Neuronal stem cell (in vitro differentiated cells): ENCODE results near the gene MSH3.

Source experiments
- DNase-seq: peaks from one replicate; pipeline ENCODE4 v3.0.0-alpha.2; 2013; ENCODE audit warnings: low spot score
- H2AFZ ChIP-seq: one replicate; pipeline ENCODE4 v1.6.1; 2013; ENCODE audit warnings: mild to moderate bottlenecking, low read length, inconsistent platforms
- H2AK5ac ChIP-seq: 2 replicates; pipeline ENCODE4 v1.6.1; 2013; ENCODE audit warnings: low read depth, mild to moderate bottlenecking, inconsistent platforms, low read length, moderate library complexity, mixed read lengths
- H2BK120ac ChIP-seq: 2 replicates; pipeline ENCODE4 v1.6.1; 2013; ENCODE audit warnings: low read depth, mild to moderate bottlenecking, inconsistent platforms, low read length, moderate library complexity, mixed read lengths
- H2BK12ac ChIP-seq: one replicate; pipeline ENCODE4 v1.6.1; 2013; ENCODE audit warnings: low read length, inconsistent platforms
- H2BK15ac ChIP-seq: 2 replicates; pipeline ENCODE4 v1.6.1; 2013; ENCODE audit warnings: mild to moderate bottlenecking, low read length, inconsistent platforms, mixed read lengths
- H2BK5ac ChIP-seq: one replicate; pipeline ENCODE4 v1.6.1; 2013; ENCODE audit warnings: inconsistent platforms, mild to moderate bottlenecking, low read length, moderate library complexity
- H3K14ac ChIP-seq: one replicate; pipeline ENCODE4 v1.6.1; 2013; ENCODE audit warnings: low read length, inconsistent platforms
- H3K18ac ChIP-seq: 2 replicates; pipeline ENCODE4 v1.6.1; 2013; ENCODE audit warnings: low read length, inconsistent platforms
- H3K23ac ChIP-seq: 2 replicates; pipeline ENCODE4 v1.6.1; 2013; ENCODE audit warnings: low read depth, mild to moderate bottlenecking, mixed read lengths, low read length, inconsistent platforms; ENCODE audit not compliant: poor library complexity
- H3K27ac ChIP-seq: replicated peaks from 3 replicates; pipeline ENCODE4 v1.5.1; 2013; ENCODE audit warnings: low read length, inconsistent platforms
- H3K27me3 ChIP-seq, 3 experiments: 2 replicates each; pipeline ENCODE4 v1.6.1; 2013; ENCODE audit warnings: low read length in 3 of 3, mild to moderate bottlenecking in 2 of 3, inconsistent platforms in 1 of 3, low read depth in 1 of 3, mixed read lengths in 1 of 3, moderate library complexity in 1 of 3; ENCODE audit not compliant: control insufficient read depth in 3 of 3, insufficient read depth in 3 of 3
- H3K36me3 ChIP-seq, 2 donors: replicated peaks in 1 of 2; 2 replicates each; pipeline ENCODE4 v1.6.1; 2013; ENCODE audit warnings: low read length in 2 of 2; ENCODE audit not compliant: control insufficient read depth in 2 of 2, insufficient read depth in 2 of 2
- H3K4ac ChIP-seq: 2 replicates; pipeline ENCODE4 v1.6.1; 2013; ENCODE audit warnings: inconsistent platforms, mild to moderate bottlenecking, low read length, moderate library complexity
- H3K4me1 ChIP-seq, 2 donors: 1 replicate in 1 of 2; 2 replicates in 1 of 2; pipeline ENCODE4 v1.6.1; 2013; ENCODE audit warnings: low read length in 2 of 2, low read depth in 1 of 2; ENCODE audit not compliant: control insufficient read depth in 2 of 2, insufficient read depth in 1 of 2
- H3K4me2 ChIP-seq: one replicate; pipeline ENCODE4 v1.6.1; 2013; ENCODE audit warnings: mild to moderate bottlenecking, low read length, inconsistent platforms; ENCODE audit not compliant: insufficient read depth, poor library complexity, severe bottlenecking
- H3K4me3 ChIP-seq, 2 donors: 2 replicates each; pipeline ENCODE4 v1.5.1; 2013; ENCODE audit warnings: low read length in 2 of 2, mild to moderate bottlenecking in 2 of 2, inconsistent platforms in 1 of 2, moderate library complexity in 1 of 2
- H3K79me1 ChIP-seq: one replicate; pipeline ENCODE4 v1.6.1; 2013; ENCODE audit warnings: low read depth, mild to moderate bottlenecking, inconsistent platforms, low read length, moderate library complexity
- H3K9ac ChIP-seq: one replicate; pipeline ENCODE4 v1.6.1; 2013; ENCODE audit warnings: mild to moderate bottlenecking, low read depth, low read length, inconsistent platforms; ENCODE audit not compliant: poor library complexity
- H3K9me3 ChIP-seq, 2 donors: replicated peaks in 1 of 2; 2 replicates each; pipeline versions ENCODE3 to v1.6.1; 2013; ENCODE audit warnings: low read length in 2 of 2, mild to moderate bottlenecking in 2 of 2, inconsistent platforms in 1 of 2, low read depth in 1 of 2, mixed read lengths in 1 of 2, moderate library complexity in 1 of 2; ENCODE audit not compliant: control insufficient read depth in 2 of 2, insufficient read depth in 1 of 2
- H4K8ac ChIP-seq: one replicate; pipeline ENCODE4 v1.6.1; 2013; ENCODE audit warnings: low read depth, mild to moderate bottlenecking, inconsistent platforms, low read length, moderate library complexity
- H4K91ac ChIP-seq: one replicate; pipeline ENCODE4 v1.6.1; 2013; ENCODE audit warnings: low read length, low read depth, mild to moderate bottlenecking, inconsistent platforms; ENCODE audit not compliant: poor library complexity
- WGBS, 2 donors: extraction: QIAGEN DNeasy Blood & Tissue Kit; methylation state at CpG; one replicate each; pipeline ENCODE4 v1.1.7; 2013; ENCODE audit warnings: missing lambda C conversion rate in 2 of 2, mixed read lengths in 1 of 2; ENCODE audit not compliant: insufficient read length in 2 of 2, insufficient replicate concordance in 1 of 2; ENCODE audit errors: extremely low coverage in 2 of 2; 5-methylcytosine and 5-hydroxymethylcytosine counted together

MSH3 gene

GRCh38 chr5:80884929-80885328, 230.5 kb downstream of the MSH3 start:
- Histone ChIP-seq H3K4ac (no peak overlapping the region), H3K4me1 (peaks cover 0 to 2% of the 10 kb centered on the region in 2 donors), H3K9me3 (no peaks in the 10 kb centered on the region), H2AFZ (no peak overlapping the region), H2BK15ac (no peak overlapping the region), H4K91ac (no peak overlapping the region), H4K8ac (no peak overlapping the region), H2BK5ac (no peak overlapping the region), H3K36me3 (no peaks in the 10 kb centered on the region), H2BK120ac (no peak overlapping the region), H2BK12ac (no peak overlapping the region), H3K14ac (no peak overlapping the region), H3K4me3 (no peak overlapping the region), H3K4me2 (no peak overlapping the region), H3K79me1 (no peaks in the 10 kb centered on the region), H3K23ac (no peak overlapping the region), H2AK5ac (no peak overlapping the region), H3K27ac (no peak overlapping the region), H3K9ac (no peak overlapping the region), H3K18ac (no peak overlapping the region), H3K27me3 (no peaks in the 10 kb centered on the region)
- WGBS, 2 donors, result no CpG with 5 or more reads among the region's 1 CpG
- DNase-seq, result no peak

- no peak overlapping the region for H3K18ac ChIP-seq
- no peak overlapping the region for H3K14ac ChIP-seq
- no peaks in the 10 kb centered on the region for H3K9me3 ChIP-seq
- no peak for DNase-seq
- no peak overlapping the region for H3K4ac ChIP-seq
- no peak overlapping the region for H2AK5ac ChIP-seq
- H2BK5ac ChIP-seq, result no peak overlapping the region
- no peaks in the 10 kb centered on the region for H3K4me1 ChIP-seq
- no peaks in the 10 kb centered on the region for H3K27me3 ChIP-seq
- H4K91ac ChIP-seq, result no peak overlapping the region
- no peak overlapping the region for H3K4me2 ChIP-seq
- no peaks in the 10 kb centered on the region for H3K36me3 ChIP-seq
- no peak overlapping the region for H3K23ac ChIP-seq
- H2AFZ ChIP-seq, result no peak overlapping the region
- no peak overlapping the region for H3K9ac ChIP-seq
- no peak overlapping the region for H3K27ac ChIP-seq
- H2BK15ac ChIP-seq, result no peak overlapping the region
- no peak overlapping the region for H2BK12ac ChIP-seq
- H2BK120ac ChIP-seq, result no peak overlapping the region
- H4K8ac ChIP-seq, result no peak overlapping the region
- no peak overlapping the region for H3K4me3 ChIP-seq
- no peaks in the 10 kb centered on the region for H3K79me1 ChIP-seq
Measured at GRCh38 chr5:80885396-80886000, 231.0 kb downstream of the MSH3 start.

GRCh38 chr5:80894083-80894482, 239.6 kb downstream of the MSH3 start:
- Histone ChIP-seq H3K4ac (no peak overlapping the region), H3K14ac (no peak overlapping the region), H3K27ac (no peak overlapping the region), H2BK12ac (no peak overlapping the region), H3K4me1 (no peaks in the 10 kb centered on the region), H3K36me3 (no peaks in the 10 kb centered on the region), H3K23ac (no peak overlapping the region), H3K9ac (no peak overlapping the region), H2AFZ (no peak overlapping the region), H2AK5ac (no peak overlapping the region), H2BK120ac (no peak overlapping the region), H3K27me3 (no peaks in the 10 kb centered on the region), H4K8ac (no peak overlapping the region), H3K4me2 (no peak overlapping the region), H3K79me1 (no peaks in the 10 kb centered on the region), H3K9me3 (peaks cover 0 to 8% of the 10 kb centered on the region in 2 donors), H2BK5ac (no peak overlapping the region), H3K4me3 (no peak overlapping the region), H2BK15ac (no peak overlapping the region), H3K18ac (no peak overlapping the region), H4K91ac (no peak overlapping the region)
- WGBS, 2 donors, result no CpG with 5 or more reads among the region's 3 CpGs
- DNase-seq, result no peak

- H2AK5ac ChIP-seq, result no peak overlapping the region
- H3K9me3 ChIP-seq, result peaks cover 0 to 8% of the 10 kb centered on the region in 2 donors
- no peaks in the 10 kb centered on the region for H3K36me3 ChIP-seq
- no CpG with 5 or more reads among the region's 2 CpGs for WGBS, 2 donors
- H3K23ac ChIP-seq, result no peak overlapping the region
- H4K91ac ChIP-seq, result no peak overlapping the region
- no peak overlapping the region for H4K8ac ChIP-seq
- no peak overlapping the region for H2BK15ac ChIP-seq
- H2BK120ac ChIP-seq, result no peak overlapping the region
- no peak for DNase-seq
- H3K4ac ChIP-seq, result no peak overlapping the region
- H3K27ac ChIP-seq, result no peak overlapping the region
- no peak overlapping the region for H3K9ac ChIP-seq
- H3K14ac ChIP-seq, result no peak overlapping the region
- no peak overlapping the region for H2BK12ac ChIP-seq
- H3K4me3 ChIP-seq, result no peak overlapping the region
- no peak overlapping the region for H2AFZ ChIP-seq
- no peak overlapping the region for H2BK5ac ChIP-seq
- no peaks in the 10 kb centered on the region for H3K79me1 ChIP-seq
- H3K4me1 ChIP-seq, result no peaks in the 10 kb centered on the region
- no peaks in the 10 kb centered on the region for H3K27me3 ChIP-seq
- no peak overlapping the region for H3K18ac ChIP-seq
- no peak overlapping the region for H3K4me2 ChIP-seq
Measured at GRCh38 chr5:80895523-80895922, 241.1 kb downstream of the MSH3 start.
